GM12878 (cell line): ENCODE results near the gene RERE. TPM values are rescaled to one million over a fixed set of nuclear protein-coding genes. Genes with fewer than 3 reads are reported as not detected.

Source experiments
- ATAC-seq: fragments of 200-7000 bp; cut with Tn5 transposase; 3 replicates; pipeline ENCODE4 v1.9.1; 2020; ENCODE audit warnings: mild to moderate bottlenecking, moderate library complexity
- BruUV-seq: library from RNA; stranded (reverse); fragments of 400-500 nt; replicated peaks from 2 replicates; lab custom pipeline; 2021; lab: Mats Ljungman, UMichigan
- CTCF ChIA-PET: fragments of 300-600 bp; sonication (Branson Sonifier 250); formaldehyde crosslinking; extraction: SDS; loops from one replicate; lab custom pipeline; 2021; ENCODE audit warnings: inconsistent platforms; lab: Yijun Ruan, JAX
- POLR2A ChIA-PET: fragments of 350-600 bp; formaldehyde crosslinking; extraction: SDS; loops from one replicate; lab custom pipeline; 2021; ENCODE audit warnings: inconsistent platforms; lab: Charles Lee
- RAD21 ChIA-PET: fragments of 300-600 bp; sonication (Branson Sonifier 250); formaldehyde crosslinking; loops from one replicate; lab custom pipeline; 2023; ENCODE audit warnings: antibody characterized with exemption; ENCODE audit not compliant: unreplicated experiment; lab: Charles Lee
- SMC1A ChIA-PET: fragments of 300-600 bp; sonication (Branson Sonifier 250); formaldehyde crosslinking; loops from one replicate; lab custom pipeline; 2023; ENCODE audit not compliant: unreplicated experiment, uncharacterized antibody; lab: Charles Lee
- DNase-seq: peaks from one replicate; pipeline ENCODE4 v3.0.0-alpha.2; 2011; ENCODE audit warnings: low read depth, low spot score
- FAIRE-seq: peaks from 3 replicates; lab custom pipeline; 2011; peaks lifted over from hg19 to GRCh38; lab: Jason Lieb, UNC
- H2AFZ ChIP-seq: 2 replicates; pipeline ENCODE4 v1.6.0; 2011; ENCODE audit warnings: low read depth, low read length, control low read depth; ENCODE audit not compliant: control insufficient read depth
- H3K27ac ChIP-seq: 2 replicates; pipeline ENCODE4 v1.5.1; 2011; ENCODE audit warnings: control low read depth; ENCODE audit not compliant: control insufficient read depth, insufficient read depth
- H3K27me3 ChIP-seq, 2 experiments: replicated peaks in 1 of 2; 2 replicates each; pipeline versions ENCODE4 v1.6.0 to v1.6.1; 2011; ENCODE audit warnings: low read length in 1 of 2; ENCODE audit not compliant: control insufficient read depth in 2 of 2, insufficient read depth in 2 of 2
- H3K36me3 ChIP-seq, 2 experiments: 2 replicates each; pipeline ENCODE4 v1.5.1; 2011; ENCODE audit warnings: low read length in 1 of 2; ENCODE audit not compliant: control insufficient read depth in 2 of 2, insufficient read depth in 2 of 2
- H3K4me1 ChIP-seq: 2 replicates; pipeline ENCODE4 v1.6.1; 2011; ENCODE audit warnings: mild to moderate bottlenecking, low read length, moderate library complexity, mixed read lengths; ENCODE audit not compliant: control insufficient read depth, insufficient read depth
- H3K4me2 ChIP-seq: 2 replicates; pipeline ENCODE4 v1.6.0; 2011; ENCODE audit warnings: control low read depth; ENCODE audit not compliant: control insufficient read depth, insufficient read depth
- H3K4me3 ChIP-seq: fragments of 200-600 bp; sonication (generic); 2 replicates; pipeline ENCODE4 v1.5.1; 2016
- H3K79me2 ChIP-seq: 2 replicates; pipeline ENCODE4 v1.6.0; 2011; ENCODE audit warnings: low read length; ENCODE audit not compliant: control insufficient read depth, insufficient read depth
- H3K9ac ChIP-seq: 2 replicates; pipeline ENCODE4 v1.8.0; 2011; ENCODE audit warnings: low read length, control low read depth, mixed read lengths; ENCODE audit not compliant: control insufficient read depth, insufficient read depth
- H3K9me3 ChIP-seq: replicated peaks from 3 replicates; pipeline ENCODE4 v1.5.1; 2011; ENCODE audit warnings: mild to moderate bottlenecking, low read length; ENCODE audit not compliant: control insufficient read depth, insufficient read depth
- H4K20me1 ChIP-seq: 2 replicates; pipeline ENCODE4 v1.6.0; 2011; ENCODE audit not compliant: control insufficient read depth, insufficient read depth
- CHD4 ChIP-seq: fragments of 200-600 bp; sonication (generic); IDR thresholded peaks from 2 replicates; pipeline ENCODE4 v1.6.1; 2016; ENCODE audit warnings: mild to moderate bottlenecking
- EED ChIP-seq: sonication (generic); IDR thresholded peaks from 2 replicates; pipeline ENCODE4 v1.6.1; 2016; ENCODE audit warnings: antibody characterized with exemption, low read depth
- EGR1 ChIP-seq, 2 experiments: IDR thresholded peaks; 1 replicate in 1 of 2; 2 replicates in 1 of 2; pipeline ENCODE4 v1.6.1; 2011 to 2012; ENCODE audit warnings: low read depth in 2 of 2, low read length in 2 of 2, borderline replicate concordance in 1 of 2, mild to moderate bottlenecking in 1 of 2, moderate library complexity in 1 of 2
- ETV6 ChIP-seq, 2 experiments: fragments of 450-650 bp in 1 of 2; IDR thresholded peaks in 1 of 2; conservative IDR thresholded peaks in 1 of 2; 2 replicates each; pipeline ENCODE4 v1.6.1; 2014; ENCODE audit warnings: antibody characterized with exemption in 1 of 2, borderline replicate concordance in 1 of 2, low read depth in 1 of 2, mild to moderate bottlenecking in 1 of 2, moderate library complexity in 1 of 2
- GABPA ChIP-seq: IDR thresholded peaks from 2 replicates; pipeline ENCODE4 v1.6.1; 2014; ENCODE audit warnings: antibody characterized with exemption, low read depth, mild to moderate bottlenecking, inconsistent platforms
- HDGF ChIP-seq: fragments of 450-650 bp; IDR thresholded peaks from 2 replicates; pipeline ENCODE4 v1.6.1; 2016; ENCODE audit warnings: antibody characterized with exemption
- IKZF1 ChIP-seq: fragments of 450-650 bp; conservative IDR thresholded peaks from 2 replicates; pipeline ENCODE4 v1.6.1; 2017; ENCODE audit warnings: antibody characterized with exemption, mild to moderate bottlenecking
- IKZF2 ChIP-seq, 2 experiments: fragments of 450-650 bp; IDR thresholded peaks; 2 replicates each; pipeline ENCODE4 v1.6.1; 2017; ENCODE audit warnings: mild to moderate bottlenecking in 2 of 2, moderate library complexity in 2 of 2
- MEF2B ChIP-seq: fragments of 450-650 bp; IDR thresholded peaks from 2 replicates; pipeline ENCODE4 v1.6.1; 2018; ENCODE audit warnings: mild to moderate bottlenecking, moderate library complexity; ENCODE audit not compliant: partially characterized antibody, poor library complexity, severe bottlenecking
- NBN ChIP-seq: fragments of 450-650 bp; IDR thresholded peaks from 2 replicates; pipeline ENCODE4 v1.6.1; 2016
- RUNX3 ChIP-seq: IDR thresholded peaks from 2 replicates; pipeline ENCODE4 v1.6.1; 2012; ENCODE audit warnings: low read length, inconsistent platforms
- TBL1XR1 ChIP-seq: IDR thresholded peaks from 2 replicates; pipeline ENCODE4 v1.6.1; 2012; ENCODE audit warnings: low read depth, low read length, improper control_type of control experiment
- ZBED1 ChIP-seq: IDR thresholded peaks from 2 replicates; pipeline ENCODE4 v1.6.1; 2016; ENCODE audit warnings: borderline replicate concordance
- WGBS: methylation state at CpG from one replicate; pipeline ENCODE4 v1.1.6; 2016; ENCODE audit warnings: low lambda C conversion rate; ENCODE audit not compliant: insufficient replicate concordance, insufficient coverage; ENCODE audit errors: missing lambda C conversion rate; 5-methylcytosine and 5-hydroxymethylcytosine counted together
- in situ Hi-C: fragments of 300-500 bp; cut with MboI; formaldehyde crosslinking; loops from 9 replicates; pipeline ENCODE4 v1.14.3; 2018; ENCODE audit warnings: mixed read lengths
- intact Hi-C: fragments of 100-400 bp; cut with micrococcal nuclease; formaldehyde crosslinking; loops from one replicate; pipeline ENCODE4 v1.14.2; 2022; ENCODE audit not compliant: unreplicated experiment
- polyA plus RNA-seq, 11 experiments: library from polyadenylated mRNA; depleted of rRNA in 4 of 11; unstranded in 6 of 11; stranded (reverse) in 5 of 11; fragments of >200 nt; fragmentation: Nextera tagmentation in 4 of 11; fragmentation: Illumina TruSeq in 1 of 11; extraction: Ambion mirVana in 4 of 11; extraction: Trizol in 1 of 11; gene quantifications; 1 replicate in 1 of 11; 2 replicates in 10 of 11; pipeline versions ENCODE4 v1.2.1 to v1.2.3, GENCODE V29; 2011 to 2016; ENCODE audit warnings: inconsistent platforms in 2 of 11, missing spikeins in 2 of 11, low read depth in 1 of 11
- total RNA-seq, 4 experiments: library from RNA; depleted of rRNA in 3 of 4; stranded (reverse); fragments of >200 nt in 3 of 4; fragmentation: Illumina TruSeq in 1 of 4; extraction: Trizol in 1 of 4; gene quantifications; 2 replicates each; pipeline versions ENCODE4 v1.2.1 to v1.2.3, GENCODE V29; 2013 to 2021
- TF ChIP-seq, protein P1 (sequence below): fragments of 450-650 bp; IDR thresholded peaks from 2 replicates; pipeline ENCODE4 v1.6.1; 2016; ENCODE audit warnings: mild to moderate bottlenecking
- TF ChIP-seq, protein P2 (sequence below): IDR thresholded peaks from 2 replicates; pipeline ENCODE4 v1.6.1; 2012; ENCODE audit warnings: low read length, inconsistent platforms
- TF ChIP-seq, protein P3 (sequence below): fragments of 450-650 bp; IDR thresholded peaks from 2 replicates; pipeline ENCODE4 v1.6.1; 2017; ENCODE audit warnings: borderline replicate concordance

RERE gene
- total and polyA plus RNA-seq, 10 of the 15 experiments (the other 5 are each of a cell fraction or from before 2014, with no cell fraction given) = 5.2 to 60.5 (median 20.2) TPM

- intact Hi-C loops = loop anchor here (10.0 kb wide), 1 partner anchor 329 kb away; no protein-coding TSS in a partner anchor
- ATAC-seq (peak; percentile 72), FAIRE-seq (peak; percentile 69), DNase-seq (peak; percentile 51)
- no TSS peak for BruUV-seq
- 0% methylated on average over 2 of the region's 2 CpGs for WGBS
- H3K27ac ChIP-seq = peak overlapping the region; percentile 58; the same call in 1 of the 2 replicates
- ChIA-PET CTCF (interaction anchor here (1.2 kb wide), 1 partner anchor 21 kb away, joined by 3 read pairs; no protein-coding TSS in a partner anchor), RAD21 (interaction anchor here (0.6 to 1.1 kb wide), 2 partner anchors 13 to 25 kb away, joined by 3 read pairs; no protein-coding TSS in a partner anchor), SMC1A (interaction anchor here (3.8 kb wide), 1 partner anchor 25 kb away, joined by 29 read pairs; no protein-coding TSS in a partner anchor), POLR2A (interaction anchor here (0.6 to 1.0 kb wide), 4 partner anchors 13 to 150 kb away, joined by 3 to 5 read pairs (median 4); no protein-coding TSS in a partner anchor)
- H2AFZ ChIP-seq = peak overlapping the region; percentile 48
- H3K9me3 ChIP-seq = no peaks in the 10 kb centered on the region; the same call in 1 of the 3 replicates
- no peaks in the 10 kb centered on the region for H3K27me3 ChIP-seq
- H3K9ac ChIP-seq = peak overlapping the region; percentile 47; the same call in 1 of the 2 replicates
- H3K4me2 ChIP-seq = peak overlapping the region; percentile 90
- in situ Hi-C loops = no loop called here
- H3K4me1 ChIP-seq = peaks cover 48% of the 10 kb centered on the region
- peaks cover 0 to 3% of the 10 kb centered on the region in 2 experiments; a peak in 3 of 4 replicates for H3K36me3 ChIP-seq
- H3K79me2 ChIP-seq = peaks cover 13% of the 10 kb centered on the region
- peak overlapping the region; percentile 42; the same call in 1 of the 2 replicates for H3K4me3 ChIP-seq
- no peaks in the 10 kb centered on the region for H4K20me1 ChIP-seq
- TF ChIP-seq EGR1 (IDR thresholded peaks at IDR 0.05; ENCODE audit: borderline replicate concordance in 1 of 2, low read depth in 2 of 2, low read length in 2 of 2) (0 out of 3 replicates have a peak, but pooled peaks of 1 of the 2 experiments have one; percentile 4), IKZF2 (IDR thresholded peaks at IDR 0.05) (peak; percentile 59 to 66; a peak in 3 of 4 replicates), CHD4 (no peak), HDGF (no peak), ETV6 (conservative IDR thresholded peaks at IDR 0.05 in 1 of 2, IDR thresholded peaks at IDR 0.05 in 1 of 2; ENCODE audit: borderline replicate concordance in 1 of 2, low read depth in 1 of 2) (peak in 1 of 2 experiments; percentile 66; a peak in 2 of 4 replicates), TBL1XR1 (no peak), MEF2B (peak; percentile 56), RUNX3 (peak; percentile 92), IKZF1 (peak; percentile 69), EED (peak; percentile 60), ZBED1 (no peak), GABPA (no peak), NBN (0 out of 2 replicates have a peak, but pooled peaks have one; percentile 41)
- TF ChIP-seq, protein P1, sequence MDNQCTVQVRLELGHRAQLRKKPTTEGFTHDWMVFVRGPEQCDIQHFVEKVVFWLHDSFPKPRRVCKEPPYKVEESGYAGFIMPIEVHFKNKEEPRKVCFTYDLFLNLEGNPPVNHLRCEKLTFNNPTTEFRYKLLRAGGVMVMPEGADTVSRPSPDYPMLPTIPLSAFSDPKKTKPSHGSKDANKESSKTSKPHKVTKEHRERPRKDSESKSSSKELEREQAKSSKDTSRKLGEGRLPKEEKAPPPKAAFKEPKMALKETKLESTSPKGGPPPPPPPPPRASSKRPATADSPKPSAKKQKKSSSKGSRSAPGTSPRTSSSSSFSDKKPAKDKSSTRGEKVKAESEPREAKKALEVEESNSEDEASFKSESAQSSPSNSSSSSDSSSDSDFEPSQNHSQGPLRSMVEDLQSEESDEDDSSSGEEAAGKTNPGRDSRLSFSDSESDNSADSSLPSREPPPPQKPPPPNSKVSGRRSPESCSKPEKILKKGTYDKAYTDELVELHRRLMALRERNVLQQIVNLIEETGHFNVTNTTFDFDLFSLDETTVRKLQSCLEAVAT = 0 out of 2 replicates have a peak, but pooled peaks have one; percentile 48
- TF ChIP-seq, protein P2, sequence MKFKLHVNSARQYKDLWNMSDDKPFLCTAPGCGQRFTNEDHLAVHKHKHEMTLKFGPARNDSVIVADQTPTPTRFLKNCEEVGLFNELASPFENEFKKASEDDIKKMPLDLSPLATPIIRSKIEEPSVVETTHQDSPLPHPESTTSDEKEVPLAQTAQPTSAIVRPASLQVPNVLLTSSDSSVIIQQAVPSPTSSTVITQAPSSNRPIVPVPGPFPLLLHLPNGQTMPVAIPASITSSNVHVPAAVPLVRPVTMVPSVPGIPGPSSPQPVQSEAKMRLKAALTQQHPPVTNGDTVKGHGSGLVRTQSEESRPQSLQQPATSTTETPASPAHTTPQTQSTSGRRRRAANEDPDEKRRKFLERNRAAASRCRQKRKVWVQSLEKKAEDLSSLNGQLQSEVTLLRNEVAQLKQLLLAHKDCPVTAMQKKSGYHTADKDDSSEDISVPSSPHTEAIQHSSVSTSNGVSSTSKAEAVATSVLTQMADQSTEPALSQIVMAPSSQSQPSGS = 0 out of 2 replicates have a peak, but pooled peaks have one; percentile 9
- TF ChIP-seq, protein P3, sequence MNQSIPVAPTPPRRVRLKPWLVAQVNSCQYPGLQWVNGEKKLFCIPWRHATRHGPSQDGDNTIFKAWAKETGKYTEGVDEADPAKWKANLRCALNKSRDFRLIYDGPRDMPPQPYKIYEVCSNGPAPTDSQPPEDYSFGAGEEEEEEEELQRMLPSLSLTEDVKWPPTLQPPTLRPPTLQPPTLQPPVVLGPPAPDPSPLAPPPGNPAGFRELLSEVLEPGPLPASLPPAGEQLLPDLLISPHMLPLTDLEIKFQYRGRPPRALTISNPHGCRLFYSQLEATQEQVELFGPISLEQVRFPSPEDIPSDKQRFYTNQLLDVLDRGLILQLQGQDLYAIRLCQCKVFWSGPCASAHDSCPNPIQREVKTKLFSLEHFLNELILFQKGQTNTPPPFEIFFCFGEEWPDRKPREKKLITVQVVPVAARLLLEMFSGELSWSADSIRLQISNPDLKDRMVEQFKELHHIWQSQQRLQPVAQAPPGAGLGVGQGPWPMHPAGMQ = no peak
These were observed 422.0 kb downstream of the RERE start for GRCh38 chr1:8395433-8395866.
